ENCODE results near the gene NTM.

NTM gene

GRCh38 chr11:131614631-131615030 is 244.2 kb downstream of the NTM start:
- TF ChIP-seq CTCF (IDR thresholded peaks at IDR 0.05; ENCODE audit: low read depth, low read length): no peak
- no peak overlapping the region for H3K4me3 ChIP-seq (ENCODE audit: low read depth, low read length)

GRCh38 chr11:131615611-131616010 is 245.2 kb downstream of the NTM start:
- TF ChIP-seq CTCF (IDR thresholded peaks at IDR 0.05; ENCODE audit: low read depth, low read length): no peak
- no peak overlapping the region for H3K4me3 ChIP-seq (ENCODE audit: low read depth, low read length)

GRCh38 chr11:131616481-131617140 is 246.2 kb downstream of the NTM start:
- TF ChIP-seq CTCF (IDR thresholded peaks at IDR 0.05; ENCODE audit: low read depth, low read length): no peak
- H3K4me3 ChIP-seq (ENCODE audit: low read depth, low read length): no peak overlapping the region

- TF ChIP-seq CTCF (IDR thresholded peaks at IDR 0.05; ENCODE audit: low read depth, low read length): no peak
Measured at GRCh38 chr11:131618201-131618600, 247.8 kb downstream of the NTM start.

GRCh38 chr11:131622193-131622592 is 251.8 kb downstream of the NTM start:
- TF ChIP-seq CTCF (IDR thresholded peaks at IDR 0.05; ENCODE audit: low read depth, low read length): no peak
- no peak overlapping the region for H3K4me3 ChIP-seq (ENCODE audit: low read depth, low read length)

More at GRCh38 chr11:131618201-131618600, 247.8 kb downstream of the NTM start:
- H3K4me3 ChIP-seq (ENCODE audit: low read depth, low read length): no peak overlapping the region

GRCh38 chr11:131624531-131624930 is 254.1 kb downstream of the NTM start:
- H3K4me3 ChIP-seq (ENCODE audit: low read depth, low read length): no peak overlapping the region
- TF ChIP-seq CTCF (IDR thresholded peaks at IDR 0.05; ENCODE audit: low read depth, low read length): no peak

GRCh38 chr11:131626788-131627187 is 256.4 kb downstream of the NTM start:
- TF ChIP-seq CTCF (IDR thresholded peaks at IDR 0.05; ENCODE audit: low read depth, low read length): no peak
- H3K4me3 ChIP-seq (ENCODE audit: low read depth, low read length): no peak overlapping the region
